Activated CD4-positive, alpha-beta T cell treated with anti-CD3 and anti-CD28 coated beads, Interleukin-2, amount 50 U/mL, for 24 hours (primary cell): ENCODE results near the gene ACOXL.

Experiments
- DNase-seq, 2 donors: peaks; one replicate each; pipeline ENCODE4 v3.0.0-alpha.2; 2020; ENCODE audit warnings: low read depth in 1 of 2, low spot score in 1 of 2

Gene ACOXL

GRCh38 chr2:110819711-110820110, 87.3 kb downstream of the ACOXL start:
- DNase-seq, result no peak

GRCh38 chr2:110820128-110820527, 87.8 kb downstream of the ACOXL start:
- DNase-seq, result no peak

GRCh38 chr2:110823165-110823564, 90.8 kb downstream of the ACOXL start:
- DNase-seq, result no peak

- no peak for DNase-seq
These were observed 95.1 kb downstream of the ACOXL start for GRCh38 chr2:110827511-110827910.

GRCh38 chr2:110828330-110828729, 96.0 kb downstream of the ACOXL start:
- no peak for DNase-seq

- DNase-seq, result no peak
These were observed 97.2 kb downstream of the ACOXL start for GRCh38 chr2:110829413-110830146.

- DNase-seq, result no peak
These were observed 100.4 kb downstream of the ACOXL start for GRCh38 chr2:110832740-110833139.

- no peak for DNase-seq
These were observed 101.9 kb downstream of the ACOXL start for GRCh38 chr2:110834134-110834827.

GRCh38 chr2:110836671-110837070, 104.3 kb downstream of the ACOXL start:
- DNase-seq, result no peak

- no peak for DNase-seq
These were observed 105.4 kb downstream of the ACOXL start for GRCh38 chr2:110837446-110838409.

GRCh38 chr2:110838657-110839384, 106.4 kb downstream of the ACOXL start:
- DNase-seq, result no peak

- DNase-seq, result no peak
These were observed 108.1 kb downstream of the ACOXL start for GRCh38 chr2:110840508-110840907.

- DNase-seq, result no peak
These were observed 109.7 kb downstream of the ACOXL start for GRCh38 chr2:110842048-110842447.

- no peak for DNase-seq
These were observed 111.1 kb downstream of the ACOXL start for GRCh38 chr2:110843496-110843895.

- DNase-seq, result no peak
These were observed 111.7 kb downstream of the ACOXL start for GRCh38 chr2:110843959-110844510.

- no peak for DNase-seq
These were observed 115.3 kb downstream of the ACOXL start for GRCh38 chr2:110847651-110848050.

GRCh38 chr2:110848071-110848470, 115.7 kb downstream of the ACOXL start:
- no peak for DNase-seq

GRCh38 chr2:110848519-110849030, 116.2 kb downstream of the ACOXL start:
- DNase-seq, result no peak

GRCh38 chr2:110851531-110851930, 119.2 kb downstream of the ACOXL start:
- no peak for DNase-seq

- DNase-seq, result no peak
These were observed 119.7 kb downstream of the ACOXL start for GRCh38 chr2:110852051-110852450.
